Ovary (tissue), 9 donors: ENCODE data around the gene ZNF892. TPM values are rescaled to one million over a fixed set of nuclear protein-coding genes. Genes with fewer than 3 reads are reported as not detected.

Source experiments
- DNase-seq, 5 donors: peaks; one replicate each; pipeline ENCODE4 v3.0.0-alpha.2; 2019 to 2020
- H3K27ac ChIP-seq, 2 donors: fragments of 200-600 bp; one replicate each; pipeline versions ENCODE4 v1.5.1 to v1.8.0; 2019 to 2022
- H3K27me3 ChIP-seq: fragments of 200-600 bp; one replicate; pipeline ENCODE4 v1.8.0; 2022
- H3K36me3 ChIP-seq: fragments of 200-600 bp; sonication (generic); one replicate; pipeline ENCODE4 v1.5.1; 2019
- H3K4me1 ChIP-seq: one replicate; pipeline ENCODE4 v1.8.1; 2013; ENCODE audit warnings: mild to moderate bottlenecking, moderate library complexity; ENCODE audit not compliant: insufficient read depth
- H3K4me3 ChIP-seq: fragments of 200-600 bp; sonication (generic); one replicate; pipeline ENCODE4 v1.5.1; 2017
- H3K9me3 ChIP-seq, 2 donors: fragments of 200-600 bp in 1 of 2; sonication (generic) in 1 of 2; one replicate each; pipeline versions ENCODE4 v1.5.1 to v1.8.1; 2013 to 2019; ENCODE audit warnings: mild to moderate bottlenecking in 1 of 2, moderate library complexity in 1 of 2
- CTCF ChIP-seq, 3 donors: fragments of 450-650 bp in 2 of 3; fragments of 200-600 bp in 1 of 3; IDR thresholded peaks; one replicate each; pipeline versions ENCODE4 v1.5.1 to v1.8.0; 2016 to 2022; ENCODE audit warnings: antibody characterized with exemption in 3 of 3, mild to moderate bottlenecking in 1 of 3
- EP300 ChIP-seq: sonication (generic); formaldehyde crosslinking; IDR thresholded peaks from one replicate; pipeline ENCODE4 v1.6.1; 2017; ENCODE audit warnings: antibody characterized with exemption
- POLR2A ChIP-seq: fragments of 450-650 bp; IDR thresholded peaks from one replicate; pipeline ENCODE4 v1.6.1; 2017; ENCODE audit warnings: antibody characterized with exemption, mild to moderate bottlenecking, moderate library complexity
- WGBS, 3 donors: extraction: QIAGEN DNeasy Blood & Tissue Kit in 1 of 3; methylation state at CpG; one replicate each; pipeline versions ENCODE4 v1.1.5 to v1.1.7; 2013 to 2017; 5-methylcytosine and 5-hydroxymethylcytosine counted together
- intact Hi-C, 4 donors: fragments of 100-400 bp; cut with DNase I; formaldehyde crosslinking; loops; one replicate each; pipeline versions ENCODE4 v1.11.0 to v1.15.1; 2022 to 2023
- polyA plus RNA-seq, 2 donors: library from polyadenylated mRNA; stranded (reverse); fragments of 200-250 nt in 1 of 2; fragments of 350-450 nt in 1 of 2; fragmentation: Illumina TruSeq in 1 of 2; extraction: RNeasy Lipid Tissue Mini Kit (QIAGEN cat#74804) in 1 of 2; gene quantifications; one replicate each; pipeline ENCODE4 v1.2.3, GENCODE V29; 2013 to 2014
- total RNA-seq, 7 donors: library from RNA; depleted of rRNA in 2 of 7; stranded (reverse); fragments of >200 nt in 2 of 7; fragmentation: NEBNext Ultra II Directional in 3 of 7; extraction: Animal tissue kit (Norgen Biotek cat#: 25700) in 3 of 7; gene quantifications; one replicate each; pipeline versions ENCODE4 v1.1.0 to v1.2.4, GENCODE V29; 2016 to 2023
- donor health status: DM: no; HTN: no; CAD: no; lungs with moderate emphysema.
- donor health status: DM: no; HTN: no; CAD: no.
- donor health status: Bipolar disorder and iron deficiency.
- donor health status: DM: yes; HTN: yes; CAD: no.
- donor health status: DM: no; HTN: no; CAD: no.
- donor health status: DM: yes; HTN: yes; CAD: no.

Gene ZNF892
- total and polyA plus RNA-seq, 9 donors: 0.63 to 8.2 (median 4.7) TPM

- Histone ChIP-seq H3K27ac (no peak overlapping the region), H3K27me3 (no peaks in the 10 kb centered on the region), H3K36me3 (no peaks in the 10 kb centered on the region), H3K9me3 (peaks cover 0 to 4% of the 10 kb centered on the region in 2 donors), H3K4me1 (no peaks in the 10 kb centered on the region), H3K4me3 (no peak overlapping the region)
- DNase-seq: no peak
- intact Hi-C loops: no loop called here
- 26 to 35% (median 28%) methylated on average over 10 of the region's 10 CpGs for WGBS, 3 donors
- no peak for TF ChIP-seq EP300
- TF ChIP-seq CTCF (IDR thresholded peaks at IDR 0.05): no peak
- no peak for TF ChIP-seq POLR2A
Observed at GRCh38 chr2:95206096-95206495, 1.2 kb upstream of the ZNF892 start.

GRCh38 chr2:95208106-95208505 lies 785 bp downstream of the ZNF892 start:
- no peak overlapping the region for H3K27ac ChIP-seq
- intact Hi-C loops: no loop called here
- 57 to 63% (median 60%) methylated on average over 6 of the region's 6 CpGs for WGBS, 3 donors
- TF ChIP-seq CTCF (IDR thresholded peaks at IDR 0.05): no peak
- TF ChIP-seq POLR2A: no peak
- no peak for TF ChIP-seq EP300
- no peak for DNase-seq
- H3K9me3 ChIP-seq: peaks cover 0 to 21% of the 10 kb centered on the region in 2 donors
- peak overlapping the region; percentile 70 for H3K4me3 ChIP-seq
- no peaks in the 10 kb centered on the region for H3K4me1 ChIP-seq
- no peaks in the 10 kb centered on the region for H3K36me3 ChIP-seq
- H3K27me3 ChIP-seq: no peaks in the 10 kb centered on the region

GRCh38 chr2:95215018-95215612 lies 7.8 kb downstream of the ZNF892 start:
- no peak for TF ChIP-seq POLR2A
- TF ChIP-seq EP300: no peak
- no peak for TF ChIP-seq CTCF (IDR thresholded peaks at IDR 0.05)
- 97 to 98% (median 98%) methylated on average over 6 of the region's 6 CpGs for WGBS, 3 donors
- H3K4me1 ChIP-seq: no peaks in the 10 kb centered on the region
- no peaks in the 10 kb centered on the region for H3K36me3 ChIP-seq
- no peak overlapping the region for H3K27ac ChIP-seq
- intact Hi-C loops: no loop called here
- H3K4me3 ChIP-seq: no peak overlapping the region
- peaks cover 8 to 71% of the 10 kb centered on the region in 2 donors for H3K9me3 ChIP-seq
- no peaks in the 10 kb centered on the region for H3K27me3 ChIP-seq
- DNase-seq: no peak

GRCh38 chr2:95220449-95220848 lies 13.1 kb downstream of the ZNF892 start:
- intact Hi-C loops: no loop called here
- Histone ChIP-seq H3K4me3 (no peak overlapping the region), H3K27ac (no peak overlapping the region), H3K27me3 (no peaks in the 10 kb centered on the region), H3K4me1 (no peaks in the 10 kb centered on the region), H3K36me3 (no peaks in the 10 kb centered on the region), H3K9me3 (peaks cover 7 to 42% of the 10 kb centered on the region in 2 donors)
- 96 to 99% (median 98%) methylated on average over 3 of the region's 3 CpGs for WGBS, 3 donors
- DNase-seq: no peak
- no peak for TF ChIP-seq POLR2A
- no peak for TF ChIP-seq CTCF (IDR thresholded peaks at IDR 0.05)
- no peak for TF ChIP-seq EP300
